ENCODE data around the gene NOL4L. TPM values are rescaled to one million over a fixed set of nuclear protein-coding genes. Genes with fewer than 3 reads are reported as not detected.

Gene NOL4L
- total and polyA plus RNA-seq, 2 experiments from 2014 or later, result 38.8 to 39.2 TPM

DNA sequence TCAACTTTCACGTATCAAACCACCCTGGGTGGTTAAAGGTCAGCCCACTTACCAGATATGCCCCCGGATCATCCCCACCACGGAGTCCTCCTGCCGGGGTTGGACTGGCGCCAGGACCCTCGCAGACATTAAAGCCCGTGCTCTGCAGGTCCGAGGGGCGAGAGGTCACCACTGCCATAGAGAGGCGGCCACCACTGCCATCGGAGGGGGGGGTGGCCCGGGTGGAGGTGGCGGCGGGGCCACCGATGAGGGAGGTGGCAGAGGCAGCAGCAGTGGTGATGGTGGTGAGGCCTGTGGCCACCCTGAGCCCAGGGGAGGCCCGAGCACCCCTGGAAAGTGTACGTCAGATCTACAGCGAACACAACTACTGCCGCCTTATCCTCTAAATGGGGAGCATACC lies 150.7 kb downstream of the NOL4L start:
- Mint-ChIP-seq H3K27ac (no peak overlapping the region), H3K27me3 (ENCODE audit: insufficient read depth, low read depth, poor library complexity) (no peaks in the 10 kb centered on the region), H3K36me3 (ENCODE audit: low read depth) (peaks cover 19% of the 10 kb centered on the region), H3K4me3 (no peak overlapping the region), H3K4me1 (no peaks in the 10 kb centered on the region), H3K9me3 (no peaks in the 10 kb centered on the region)
- H3F3A ChIP-seq (replicated peaks; ENCODE audit: low read depth), result peaks cover 6% of the 10 kb centered on the region; the same call in 1 of the 2 replicates
- H3K4me2 ChIP-seq, result no peak overlapping the region
- ATAC-seq, result no peak
- 0 out of 2 replicates have a peak, but pooled peaks cover 4% of the 10 kb centered on the region for H3K9me2 ChIP-seq (ENCODE audit: insufficient read depth)
- no peaks in the 10 kb centered on the region for H3K4me1 ChIP-seq (ENCODE audit: insufficient read depth)
- TF ChIP-seq ZNF331 (CRISPR knock-in tag; IDR thresholded peaks at IDR 0.05; ENCODE audit: low read depth) (no peak), REST (IDR thresholded peaks at IDR 0.05; ENCODE audit: unreplicated experiment) (no peak), STAT1 (IDR thresholded peaks at IDR 0.05; ENCODE audit: unreplicated experiment) (no peak), CREB1 (CRISPR knock-in tag; IDR thresholded peaks at IDR 0.05; ENCODE audit: low read depth) (no peak), JUNB (IDR thresholded peaks at IDR 0.05; ENCODE audit: unreplicated experiment) (no peak)
- TF ChIP-seq, protein P1, sequence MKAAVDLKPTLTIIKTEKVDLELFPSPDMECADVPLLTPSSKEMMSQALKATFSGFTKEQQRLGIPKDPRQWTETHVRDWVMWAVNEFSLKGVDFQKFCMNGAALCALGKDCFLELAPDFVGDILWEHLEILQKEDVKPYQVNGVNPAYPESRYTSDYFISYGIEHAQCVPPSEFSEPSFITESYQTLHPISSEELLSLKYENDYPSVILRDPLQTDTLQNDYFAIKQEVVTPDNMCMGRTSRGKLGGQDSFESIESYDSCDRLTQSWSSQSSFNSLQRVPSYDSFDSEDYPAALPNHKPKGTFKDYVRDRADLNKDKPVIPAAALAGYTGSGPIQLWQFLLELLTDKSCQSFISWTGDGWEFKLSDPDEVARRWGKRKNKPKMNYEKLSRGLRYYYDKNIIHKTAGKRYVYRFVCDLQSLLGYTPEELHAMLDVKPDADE (IDR thresholded peaks at IDR 0.05), result no peak
- TF ChIP-seq, protein P2, sequence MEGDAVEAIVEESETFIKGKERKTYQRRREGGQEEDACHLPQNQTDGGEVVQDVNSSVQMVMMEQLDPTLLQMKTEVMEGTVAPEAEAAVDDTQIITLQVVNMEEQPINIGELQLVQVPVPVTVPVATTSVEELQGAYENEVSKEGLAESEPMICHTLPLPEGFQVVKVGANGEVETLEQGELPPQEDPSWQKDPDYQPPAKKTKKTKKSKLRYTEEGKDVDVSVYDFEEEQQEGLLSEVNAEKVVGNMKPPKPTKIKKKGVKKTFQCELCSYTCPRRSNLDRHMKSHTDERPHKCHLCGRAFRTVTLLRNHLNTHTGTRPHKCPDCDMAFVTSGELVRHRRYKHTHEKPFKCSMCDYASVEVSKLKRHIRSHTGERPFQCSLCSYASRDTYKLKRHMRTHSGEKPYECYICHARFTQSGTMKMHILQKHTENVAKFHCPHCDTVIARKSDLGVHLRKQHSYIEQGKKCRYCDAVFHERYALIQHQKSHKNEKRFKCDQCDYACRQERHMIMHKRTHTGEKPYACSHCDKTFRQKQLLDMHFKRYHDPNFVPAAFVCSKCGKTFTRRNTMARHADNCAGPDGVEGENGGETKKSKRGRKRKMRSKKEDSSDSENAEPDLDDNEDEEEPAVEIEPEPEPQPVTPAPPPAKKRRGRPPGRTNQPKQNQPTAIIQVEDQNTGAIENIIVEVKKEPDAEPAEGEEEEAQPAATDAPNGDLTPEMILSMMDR (conservative IDR thresholded peaks at IDR 0.05; ENCODE audit: low read depth in 2 of 2), result no peak
- H3K79me2 ChIP-seq (replicated peaks; ENCODE audit: insufficient read depth), result no peaks in the 10 kb centered on the region
- no peak overlapping the region for H3K27ac ChIP-seq (ENCODE audit: low read depth)
- no peak overlapping the region for H2AFZ ChIP-seq
- peaks cover 12% of the 10 kb centered on the region for H3K36me3 ChIP-seq (ENCODE audit: insufficient read depth)
- no peak overlapping the region for H3K4me3 ChIP-seq
- peaks cover 26% of the 10 kb centered on the region for H4K20me1 ChIP-seq (replicated peaks; ENCODE audit: insufficient read depth)
- no peaks in the 10 kb centered on the region for H3K27me3 ChIP-seq (ENCODE audit: insufficient read depth)
- no peak for DNase-seq (ENCODE audit: low spot score)

DNA sequence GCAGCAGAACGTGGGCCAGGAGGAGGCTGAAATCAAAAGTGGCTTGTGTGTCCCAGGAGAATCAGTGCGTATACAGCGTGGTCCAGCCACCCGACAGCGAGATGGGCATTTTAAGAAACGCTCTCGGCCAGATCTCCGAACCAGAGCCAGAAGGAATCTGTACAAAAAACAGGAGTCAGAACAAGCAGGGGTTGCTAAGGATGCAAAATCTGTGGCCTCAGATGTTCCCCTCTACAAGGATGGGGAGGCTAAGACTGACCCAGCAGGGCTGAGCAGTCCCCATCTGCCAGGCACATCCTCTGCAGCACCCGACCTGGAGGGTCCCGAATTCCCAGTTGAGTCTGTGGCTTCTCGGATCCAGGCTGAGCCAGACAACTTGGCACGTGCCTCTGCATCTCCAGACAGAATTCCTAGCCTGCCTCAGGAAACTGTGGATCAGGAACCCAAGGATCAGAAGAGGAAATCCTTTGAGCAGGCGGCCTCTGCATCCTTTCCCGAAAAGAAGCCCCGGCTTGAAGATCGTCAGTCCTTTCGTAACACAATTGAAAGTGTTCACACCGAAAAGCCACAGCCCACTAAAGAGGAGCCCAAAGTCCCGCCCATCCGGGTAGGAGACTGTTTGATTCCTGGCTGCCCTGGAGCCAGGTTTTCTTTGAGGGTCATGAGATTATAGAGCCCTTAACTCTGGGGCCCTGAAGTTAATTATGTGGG lies 151.7 kb downstream of the NOL4L start:
- no peak for ATAC-seq
- Mint-ChIP-seq H3K27ac (no peak overlapping the region), H3K27me3 (ENCODE audit: insufficient read depth, low read depth, poor library complexity) (no peaks in the 10 kb centered on the region), H3K4me3 (no peak overlapping the region), H3K4me1 (no peaks in the 10 kb centered on the region), H3K9me3 (no peaks in the 10 kb centered on the region), H3K36me3 (ENCODE audit: low read depth) (peaks cover 19% of the 10 kb centered on the region)
- peaks cover 12% of the 10 kb centered on the region for H3K36me3 ChIP-seq (ENCODE audit: insufficient read depth)
- H3K4me3 ChIP-seq, result no peak overlapping the region
- H4K20me1 ChIP-seq (replicated peaks; ENCODE audit: insufficient read depth), result peaks cover 24% of the 10 kb centered on the region
- no peak overlapping the region for H2AFZ ChIP-seq
- no peak for DNase-seq (ENCODE audit: low spot score)
- H3K27me3 ChIP-seq (ENCODE audit: insufficient read depth), result no peaks in the 10 kb centered on the region
- H3F3A ChIP-seq (replicated peaks; ENCODE audit: low read depth), result peaks cover 6% of the 10 kb centered on the region; the same call in 1 of the 2 replicates
- H3K27ac ChIP-seq (ENCODE audit: low read depth), result no peak overlapping the region
- H3K79me2 ChIP-seq (replicated peaks; ENCODE audit: insufficient read depth), result no peaks in the 10 kb centered on the region
- H3K9me2 ChIP-seq (ENCODE audit: insufficient read depth), result 0 out of 2 replicates have a peak, but pooled peaks cover 4% of the 10 kb centered on the region
- no peaks in the 10 kb centered on the region for H3K4me1 ChIP-seq (ENCODE audit: insufficient read depth)
- H3K4me2 ChIP-seq, result no peak overlapping the region
- TF ChIP-seq JUNB (IDR thresholded peaks at IDR 0.05; ENCODE audit: unreplicated experiment), result no peak
- TF ChIP-seq POLR2AphosphoS5 (IDR thresholded peaks at IDR 0.05; ENCODE audit: low read depth), result no peak
- TF ChIP-seq STAT1 (IDR thresholded peaks at IDR 0.05; ENCODE audit: unreplicated experiment), result no peak
- TF ChIP-seq REST (IDR thresholded peaks at IDR 0.05; ENCODE audit: unreplicated experiment), result no peak
- TF ChIP-seq, protein P1 (IDR thresholded peaks at IDR 0.05), result no peak
- no peak for TF ChIP-seq NANOG (IDR thresholded peaks at IDR 0.05; ENCODE audit: borderline replicate concordance)
- no peak for TF ChIP-seq EZH2phosphoT487 (IDR thresholded peaks at IDR 0.05; ENCODE audit: unreplicated experiment)
- no peak for TF ChIP-seq EZH2 (IDR thresholded peaks at IDR 0.05; ENCODE audit: low read depth, unreplicated experiment)
- no peak for TF ChIP-seq CREB1 (CRISPR knock-in tag; IDR thresholded peaks at IDR 0.05; ENCODE audit: low read depth)

Measured in GM23338 (cell line).